Keratinocyte (primary cell): ENCODE measurements around the gene LHFPL6. TPM values are rescaled to one million over a fixed set of nuclear protein-coding genes. Genes with fewer than 3 reads are reported as not detected.

Experiments
- DNase-seq: peaks from one replicate; pipeline ENCODE4 v3.0.0-alpha.2; 2011; ENCODE audit warnings: low read depth, missing footprints, low spot score
- FAIRE-seq: peaks from 2 replicates; lab custom pipeline; 2011; peaks lifted over from hg19 to GRCh38; lab: Jason Lieb, UNC
- H2AFZ ChIP-seq: 2 replicates; pipeline ENCODE4 v1.6.0; 2012; ENCODE audit warnings: low read length, control low read depth, inconsistent platforms; ENCODE audit not compliant: control insufficient read depth
- H3K27ac ChIP-seq: 2 replicates; pipeline ENCODE4 v1.5.1; 2011; ENCODE audit warnings: low read length; ENCODE audit not compliant: control insufficient read depth, insufficient read depth
- H3K27me3 ChIP-seq: 3 replicates; pipeline ENCODE4 v1.6.0; 2011; ENCODE audit warnings: low read length; ENCODE audit not compliant: control insufficient read depth, insufficient read depth; ENCODE audit errors: extremely low read depth
- H3K36me3 ChIP-seq, 2 experiments: 2 replicates in 1 of 2; 3 replicates in 1 of 2; pipeline ENCODE4 v1.5.1; 2011; ENCODE audit warnings: low read length in 2 of 2, mild to moderate bottlenecking in 1 of 2; ENCODE audit not compliant: control insufficient read depth in 2 of 2, insufficient read depth in 2 of 2; ENCODE audit errors: extremely low read depth in 1 of 2
- H3K4me1 ChIP-seq: 3 replicates; pipeline ENCODE4 v1.5.1; 2011; ENCODE audit warnings: low read length; ENCODE audit not compliant: control insufficient read depth, insufficient read depth; ENCODE audit errors: extremely low read depth
- H3K4me2 ChIP-seq: 3 replicates; pipeline ENCODE4 v1.6.0; 2011; ENCODE audit warnings: low read depth, low read length; ENCODE audit not compliant: control insufficient read depth, insufficient read depth; ENCODE audit errors: extremely low read depth
- H3K4me3 ChIP-seq, 3 experiments: fragments of 200-600 bp in 1 of 3; sonication (generic) in 1 of 3; 2 replicates in 2 of 3; 3 replicates in 1 of 3; pipeline ENCODE4 v1.5.1; 2011 to 2016; ENCODE audit warnings: low read length in 3 of 3, mild to moderate bottlenecking in 3 of 3, control low read depth in 2 of 3, inconsistent platforms in 1 of 3, low read depth in 1 of 3, mixed read lengths in 1 of 3, mixed run types in 1 of 3, moderate library complexity in 1 of 3; ENCODE audit not compliant: control insufficient read depth in 2 of 3, insufficient read depth in 2 of 3; ENCODE audit errors: extremely low read depth in 1 of 3
- H3K79me2 ChIP-seq: 2 replicates; pipeline ENCODE4 v1.6.0; 2012; ENCODE audit warnings: low read length; ENCODE audit not compliant: control insufficient read depth, insufficient read depth
- H3K9ac ChIP-seq: 3 replicates; pipeline ENCODE4 v1.6.0; 2011; ENCODE audit warnings: low read length; ENCODE audit not compliant: control insufficient read depth, insufficient read depth; ENCODE audit errors: extremely low read depth
- H3K9me1 ChIP-seq: 3 replicates; pipeline ENCODE4 v1.6.0; 2011; ENCODE audit warnings: low read length; ENCODE audit not compliant: control insufficient read depth, insufficient read depth; ENCODE audit errors: extremely low read depth
- H3K9me3 ChIP-seq: 2 replicates; pipeline ENCODE4 v1.5.1; 2012; ENCODE audit warnings: low read depth, low read length; ENCODE audit not compliant: control insufficient read depth
- H4K20me1 ChIP-seq: 3 replicates; pipeline ENCODE4 v1.6.0; 2011; ENCODE audit warnings: low read length; ENCODE audit not compliant: control insufficient read depth, insufficient read depth; ENCODE audit errors: extremely low read depth
- CTCF ChIP-seq, 3 experiments: IDR thresholded peaks in 1 of 3; conservative IDR thresholded peaks in 1 of 3; optimal IDR thresholded peaks in 1 of 3; 2 replicates in 2 of 3; 3 replicates in 1 of 3; pipeline versions ENCODE3 to v1.5.1; 2011; ENCODE audit warnings: low read length in 3 of 3, mild to moderate bottlenecking in 3 of 3, moderate library complexity in 2 of 3, control low read depth in 1 of 3, inconsistent platforms in 1 of 3; ENCODE audit not compliant: insufficient read depth in 2 of 3; ENCODE audit errors: extremely low read depth in 1 of 3
- EZH2 ChIP-seq: IDR thresholded peaks from one replicate; pipeline ENCODE4 v1.6.1; 2012; ENCODE audit warnings: inconsistent platforms, mild to moderate bottlenecking, low read length, moderate library complexity
- dilution Hi-C: fragments of 300-500 bp; cut with MboI; formaldehyde crosslinking; loops from one replicate; pipeline ENCODE4 v1.7.0; 2020; ENCODE audit warnings: low sequenced_read_pairs; ENCODE audit not compliant: extremely low pct_ligation_motif_present
- polyA plus RNA-seq, 5 experiments: library from polyadenylated mRNA; depleted of rRNA in 3 of 5; stranded (reverse) in 3 of 5; stranded (forward) in 1 of 5; unstranded in 1 of 5; fragments of >200 nt; gene quantifications; 1 replicate in 1 of 5; 2 replicates in 3 of 5; 3 replicates in 1 of 5; pipeline versions ENCODE4 v1.2.1 to v1.2.3, GENCODE V29; 2011 to 2012; ENCODE audit warnings: missing spikeins in 2 of 5, low read depth in 1 of 5, low replicate concordance in 1 of 5

Gene LHFPL6
- polyA plus RNA-seq, 1 donor (not counting 4 experiments of a cell fraction or from before 2014, with no cell fraction given) = 15.8 TPM

GRCh38 chr13:39394796-39395678, 208.0 kb downstream of the LHFPL6 start:
- H4K20me1 ChIP-seq = no peaks in the 10 kb centered on the region
- H3K9ac ChIP-seq = no peak overlapping the region
- H3K9me3 ChIP-seq = no peaks in the 10 kb centered on the region
- H3K4me3 ChIP-seq = no peak overlapping the region
- no peak for DNase-seq
- H3K36me3 ChIP-seq = no peaks in the 10 kb centered on the region
- H3K9me1 ChIP-seq = no peaks in the 10 kb centered on the region
- H3K4me2 ChIP-seq = no peak overlapping the region
- dilution Hi-C loops = no loop called here
- FAIRE-seq = no peak
- TF ChIP-seq EZH2 (no peak), CTCF (optimal IDR thresholded peaks at IDR 0.05 in 1 of 3, IDR thresholded peaks at IDR 0.05 in 1 of 3, conservative IDR thresholded peaks at IDR 0.05 in 1 of 3; ENCODE audit: extremely low read depth in 1 of 3, insufficient read depth in 2 of 3, low read length in 3 of 3) (no peak)
- H2AFZ ChIP-seq = no peak overlapping the region
- no peaks in the 10 kb centered on the region for H3K4me1 ChIP-seq
- no peaks in the 10 kb centered on the region for H3K79me2 ChIP-seq
- no peaks in the 10 kb centered on the region for H3K27me3 ChIP-seq
- H3K27ac ChIP-seq = no peak overlapping the region

GRCh38 chr13:39391761-39392160, 211.2 kb downstream of the LHFPL6 start:
- no peak for TF ChIP-seq CTCF (optimal IDR thresholded peaks at IDR 0.05 in 1 of 3, IDR thresholded peaks at IDR 0.05 in 1 of 3, conservative IDR thresholded peaks at IDR 0.05 in 1 of 3; ENCODE audit: extremely low read depth in 1 of 3, insufficient read depth in 2 of 3, low read length in 3 of 3)
- no peak for TF ChIP-seq EZH2
- Histone ChIP-seq H3K9me1 (no peaks in the 10 kb centered on the region), H3K4me1 (no peaks in the 10 kb centered on the region), H3K36me3 (no peaks in the 10 kb centered on the region), H3K9me3 (no peaks in the 10 kb centered on the region), H3K27ac (no peak overlapping the region), H2AFZ (no peak overlapping the region), H3K4me3 (no peak overlapping the region), H3K4me2 (no peak overlapping the region), H4K20me1 (no peaks in the 10 kb centered on the region), H3K9ac (no peak overlapping the region), H3K27me3 (no peaks in the 10 kb centered on the region), H3K79me2 (no peaks in the 10 kb centered on the region)
- dilution Hi-C loops = no loop called here
- FAIRE-seq (no peak), DNase-seq (no peak)
